Esophagus squamous epithelium (tissue), 4 donors: ENCODE data around the gene HELZ.
"Not testable (repeated sequence)": the region's sequence is repeated elsewhere in the genome, so short reads cannot be mapped to it uniquely, and the experiment has no call there.

Experiments used
- POLR2A ChIP-seq, 4 donors: fragments of 450-650 bp; IDR thresholded peaks; one replicate each; pipeline ENCODE4 v1.6.1; 2017; ENCODE audit warnings: antibody characterized with exemption in 4 of 4, mild to moderate bottlenecking in 4 of 4, moderate library complexity in 3 of 4
- TF ChIP-seq, protein P1 (sequence below), 6 experiments: fragments of 450-650 bp in 4 of 6; fragments of 200-600 bp in 2 of 6; sonication (generic) in 2 of 6; IDR thresholded peaks; one replicate each; pipeline ENCODE4 v1.5.1; 2016 to 2019; ENCODE audit warnings: antibody characterized with exemption in 6 of 6, mild to moderate bottlenecking in 4 of 6, moderate library complexity in 4 of 6

DNA sequence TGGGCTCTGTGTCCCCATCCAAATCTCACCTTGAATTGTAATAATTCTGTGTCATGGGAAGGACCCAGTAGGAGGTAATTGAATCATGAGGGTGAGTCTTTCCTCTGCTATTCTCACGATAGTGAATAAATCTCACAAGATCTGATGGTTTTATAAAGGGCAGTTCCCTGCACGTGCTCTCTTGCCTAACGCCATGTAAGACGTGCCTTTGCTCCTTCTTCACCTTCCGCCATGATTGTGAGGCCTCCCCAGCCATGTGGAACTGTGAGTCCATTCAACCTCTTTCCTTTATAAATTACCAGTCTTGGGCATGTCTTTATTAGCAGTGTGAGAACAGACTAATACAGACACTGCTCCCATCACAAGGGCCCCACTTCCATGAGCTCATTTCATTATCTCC is 203.9 kb downstream of the HELZ start:
- TF ChIP-seq, protein P1, sequence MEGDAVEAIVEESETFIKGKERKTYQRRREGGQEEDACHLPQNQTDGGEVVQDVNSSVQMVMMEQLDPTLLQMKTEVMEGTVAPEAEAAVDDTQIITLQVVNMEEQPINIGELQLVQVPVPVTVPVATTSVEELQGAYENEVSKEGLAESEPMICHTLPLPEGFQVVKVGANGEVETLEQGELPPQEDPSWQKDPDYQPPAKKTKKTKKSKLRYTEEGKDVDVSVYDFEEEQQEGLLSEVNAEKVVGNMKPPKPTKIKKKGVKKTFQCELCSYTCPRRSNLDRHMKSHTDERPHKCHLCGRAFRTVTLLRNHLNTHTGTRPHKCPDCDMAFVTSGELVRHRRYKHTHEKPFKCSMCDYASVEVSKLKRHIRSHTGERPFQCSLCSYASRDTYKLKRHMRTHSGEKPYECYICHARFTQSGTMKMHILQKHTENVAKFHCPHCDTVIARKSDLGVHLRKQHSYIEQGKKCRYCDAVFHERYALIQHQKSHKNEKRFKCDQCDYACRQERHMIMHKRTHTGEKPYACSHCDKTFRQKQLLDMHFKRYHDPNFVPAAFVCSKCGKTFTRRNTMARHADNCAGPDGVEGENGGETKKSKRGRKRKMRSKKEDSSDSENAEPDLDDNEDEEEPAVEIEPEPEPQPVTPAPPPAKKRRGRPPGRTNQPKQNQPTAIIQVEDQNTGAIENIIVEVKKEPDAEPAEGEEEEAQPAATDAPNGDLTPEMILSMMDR (IDR thresholded peaks at IDR 0.05), result not testable (repeated sequence)
- not testable (repeated sequence) for TF ChIP-seq POLR2A (IDR thresholded peaks at IDR 0.05)
